Cardiac septum (tissue), 1 donor: ENCODE data around the gene CTNNBL1. TPM values are rescaled to one million over a fixed set of nuclear protein-coding genes. Genes with fewer than 3 reads are reported as not detected.

Experiments used
- DNase-seq: peaks from one replicate; pipeline ENCODE4 v3.0.0-alpha.2; 2020; ENCODE audit warnings: low spot score
- intact Hi-C: fragments of 100-400 bp; cut with DNase I; formaldehyde crosslinking; loops from one replicate; pipeline ENCODE4 v1.14.0; 2022
- total RNA-seq: library from RNA; stranded (reverse); fragmentation: NEBNext Ultra II Directional; extraction: Animal tissue kit (Norgen Biotek cat#: 25700); gene quantifications from one replicate; pipeline ENCODE4 v1.2.1, GENCODE V29; 2021
- donor health status: DM: no; HTN: no; CAD: no.

CTNNBL1 gene
- total RNA-seq, 1 donor from 2014 or later, result 42.1 TPM

DNA sequence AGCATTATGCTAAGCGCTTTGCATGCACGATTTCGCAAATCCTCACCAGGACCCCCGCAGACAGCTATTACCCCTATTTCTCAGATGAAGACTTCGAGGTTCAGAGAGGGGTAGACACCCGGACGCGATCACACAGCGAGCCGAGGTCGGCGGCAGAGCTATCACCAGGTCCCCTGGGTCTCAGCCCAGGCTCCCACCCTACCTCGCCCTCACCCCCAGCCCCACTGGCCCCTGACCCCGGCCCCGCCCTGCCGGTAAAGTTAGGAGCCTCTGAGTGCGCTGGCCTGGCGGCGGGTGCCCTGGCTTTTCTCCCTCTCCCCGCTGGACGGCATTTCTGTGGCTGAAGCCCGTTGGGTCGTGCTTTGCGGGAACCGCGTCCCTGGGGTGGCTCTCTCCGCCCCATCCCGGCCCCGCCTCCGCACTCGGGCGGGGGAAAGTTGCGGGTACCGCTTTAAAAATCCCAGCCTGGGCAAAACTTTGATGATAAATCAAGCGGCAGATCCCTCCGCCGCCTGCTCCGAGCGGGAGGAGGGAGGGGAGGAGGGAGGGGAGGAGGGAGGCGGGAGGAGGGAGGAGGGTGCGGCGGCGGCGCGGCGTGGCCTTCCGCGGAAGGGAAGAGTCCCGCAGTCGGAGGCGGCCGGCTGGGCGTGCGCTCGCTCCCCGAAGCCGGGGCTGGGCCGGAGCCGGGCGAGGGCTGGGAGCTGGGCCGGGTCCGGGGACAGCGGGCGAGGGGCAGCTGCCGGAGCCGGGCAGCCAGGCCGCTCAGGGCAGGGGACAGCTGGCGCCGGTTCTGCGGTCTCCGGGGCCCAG, 208.9 kb downstream of the CTNNBL1 start, which contains the start of gene VSTM2L:
Gene VSTM2L (plus strand): TSS at position 624 of the 810 bp plus-strand sequence. CDS start 224 bp downstream, outside the sequence.
- intact Hi-C loops, result loop anchor here (5.0 kb wide), 1 partner anchor 90 kb away; no protein-coding TSS in a partner anchor
- no peak for DNase-seq

DNA sequence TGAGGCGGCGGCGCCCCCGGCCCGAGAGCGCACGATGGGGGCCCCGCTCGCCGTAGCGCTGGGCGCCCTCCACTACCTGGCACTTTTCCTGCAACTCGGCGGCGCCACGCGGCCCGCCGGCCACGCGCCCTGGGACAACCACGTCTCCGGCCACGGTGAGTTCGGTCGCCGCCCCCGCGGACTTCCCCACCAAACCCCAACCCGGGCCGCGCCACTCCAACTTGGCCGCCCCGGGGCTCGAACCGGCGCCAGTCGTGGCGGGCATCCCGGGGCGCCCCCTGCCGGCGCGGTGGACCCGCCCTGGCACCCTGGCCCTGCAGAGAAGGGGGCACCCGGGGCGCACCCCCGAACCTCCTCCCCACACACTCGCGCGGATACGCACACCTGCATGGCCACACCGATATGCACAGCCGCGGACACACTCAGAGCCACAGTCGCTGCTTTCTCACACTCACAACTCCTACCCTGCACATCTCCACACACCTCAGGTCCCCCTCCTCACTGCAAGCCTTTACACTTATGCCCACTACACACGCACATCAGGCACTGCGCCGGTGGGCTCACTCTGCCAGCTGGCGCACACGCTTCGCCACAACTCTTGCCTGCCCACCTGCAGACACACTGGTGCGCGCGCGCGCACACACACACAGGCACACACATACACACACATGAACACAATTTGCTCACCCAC, 209.6 kb downstream of the CTNNBL1 start:
- intact Hi-C loops, result loop anchor here (5.0 kb wide), 1 partner anchor 89 kb away; no protein-coding TSS in a partner anchor
- DNase-seq, result no peak

DNA sequence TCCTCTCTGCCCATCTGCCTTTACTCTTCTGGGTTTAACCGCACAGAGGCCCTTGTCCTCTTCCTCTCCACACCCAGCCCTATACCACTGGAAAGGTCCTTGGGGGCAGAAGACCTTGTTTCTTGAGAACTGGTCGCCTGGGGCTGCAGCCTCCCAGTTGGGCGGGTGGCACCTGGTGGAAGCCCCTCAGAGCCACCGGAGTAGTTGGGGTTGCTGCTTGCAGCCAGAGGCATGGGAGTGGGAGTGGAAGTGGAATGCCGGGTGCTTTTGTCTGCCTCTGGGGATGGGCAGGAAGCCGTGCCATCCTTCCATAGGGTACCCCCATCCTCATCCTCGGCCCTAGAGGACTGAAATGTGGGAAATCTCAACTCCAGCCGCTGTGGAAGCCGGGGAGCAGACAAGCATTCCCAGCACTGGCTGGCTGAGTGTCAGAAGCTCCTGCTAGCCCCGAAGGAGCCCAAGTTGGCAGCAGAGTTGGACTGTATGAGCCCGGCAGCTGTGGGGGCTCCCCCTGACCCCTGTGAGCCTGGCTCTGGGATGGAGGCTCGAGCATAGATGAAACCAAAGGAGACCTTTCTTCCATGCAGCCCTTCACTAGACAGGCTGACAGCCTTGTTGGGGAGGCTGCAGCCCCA, 210.3 kb downstream of the CTNNBL1 start:
- intact Hi-C loops, result loop anchor here (5.0 kb wide), 1 partner anchor 88 kb away; no protein-coding TSS in a partner anchor
- DNase-seq, result no peak

DNA sequence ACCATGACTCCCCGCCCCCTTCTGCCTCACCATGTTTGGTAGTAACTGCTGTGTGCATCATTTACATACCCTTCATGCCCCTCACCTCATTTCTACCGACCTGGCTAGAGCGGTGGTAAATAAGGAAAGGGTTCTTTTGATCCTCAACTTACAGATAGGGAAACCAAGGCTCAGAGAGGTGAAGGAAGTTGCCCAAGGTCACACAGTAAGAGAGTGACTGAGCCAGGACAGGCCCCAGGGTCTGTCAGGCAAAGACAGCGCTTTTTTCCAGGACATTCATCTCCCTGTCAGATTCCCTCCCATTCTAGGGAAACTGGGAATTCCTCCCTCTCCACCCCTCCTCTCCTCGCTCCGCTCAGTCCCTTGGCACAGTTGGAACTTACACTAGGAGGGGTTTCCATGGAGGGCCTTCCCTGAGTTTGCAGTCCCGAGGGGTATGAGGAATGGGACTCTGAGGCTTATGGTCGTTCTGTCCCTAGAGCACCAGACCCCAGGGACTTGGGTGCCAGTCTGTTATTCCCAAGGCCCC, 211.1 kb downstream of the CTNNBL1 start:
- DNase-seq, result no peak
- intact Hi-C loops, result loop anchor here (5.0 kb wide), 1 partner anchor 87 kb away; no protein-coding TSS in a partner anchor

DNA sequence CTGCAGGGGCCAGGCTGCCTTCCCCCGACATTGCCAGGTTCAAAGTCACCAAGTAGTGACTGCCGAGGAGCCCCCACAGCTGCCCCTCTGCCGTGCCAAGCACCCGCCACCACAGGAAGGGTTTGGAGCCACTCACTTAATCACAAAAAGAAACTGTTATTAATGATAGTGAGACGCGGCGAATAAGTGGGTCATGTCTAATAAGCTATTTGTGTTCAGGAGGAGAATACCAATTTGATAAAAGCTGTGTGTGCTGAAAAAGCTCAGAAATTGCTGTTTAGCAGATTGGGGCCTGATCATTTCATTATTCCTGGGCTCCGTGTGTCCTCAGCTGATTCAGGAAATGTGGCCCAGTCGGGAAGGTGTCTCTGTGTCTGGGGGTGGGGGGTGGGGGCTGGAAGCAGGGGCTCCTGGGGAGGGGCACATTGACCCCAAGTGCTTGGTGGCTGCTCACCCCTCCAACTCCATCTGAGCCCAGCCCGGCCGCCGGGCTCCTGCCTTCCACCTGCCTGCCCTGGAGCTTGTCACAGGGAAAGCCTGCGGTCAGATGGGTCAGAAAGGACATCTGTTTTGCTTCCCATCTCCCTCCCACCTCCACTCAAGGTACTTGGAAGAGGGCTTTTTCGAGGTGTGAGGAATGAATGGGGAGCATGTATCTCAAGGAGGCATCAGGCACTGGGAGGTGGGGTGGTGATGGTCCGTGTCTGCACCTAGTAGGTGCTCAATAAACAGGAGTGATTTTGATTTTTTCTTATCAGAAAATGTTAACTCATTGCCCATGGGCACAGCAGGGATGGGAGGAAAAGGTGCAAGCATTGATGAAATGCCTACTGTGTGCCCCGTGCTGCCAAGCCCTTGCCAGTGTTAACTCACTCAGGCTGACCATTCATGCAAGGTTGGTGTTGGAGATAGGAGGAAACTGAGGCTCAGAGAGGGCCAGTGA, 212.1 kb downstream of the CTNNBL1 start:
- intact Hi-C loops, result no loop called here

DNA sequence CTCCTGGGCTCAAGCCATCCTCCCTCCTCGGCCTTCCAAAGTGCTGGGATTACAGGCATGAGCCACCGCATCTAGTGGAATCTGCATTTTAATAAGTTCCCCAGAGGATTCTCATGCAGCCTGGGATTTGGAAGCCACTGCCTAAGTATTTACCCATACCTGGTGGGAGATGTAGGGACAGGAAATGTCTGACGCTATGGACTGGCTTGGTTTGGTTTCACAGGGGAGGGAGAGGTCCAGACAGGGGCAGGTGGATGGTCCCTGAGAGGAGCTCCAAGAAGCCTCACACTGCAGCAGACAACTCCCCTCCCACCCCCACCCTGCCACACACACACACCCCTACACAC, 213.5 kb downstream of the CTNNBL1 start:
- intact Hi-C loops, result no loop called here
- DNase-seq, result no peak

More for the DNA sequence above, 212.1 kb downstream of the CTNNBL1 start:
- DNase-seq, result no peak

DNA sequence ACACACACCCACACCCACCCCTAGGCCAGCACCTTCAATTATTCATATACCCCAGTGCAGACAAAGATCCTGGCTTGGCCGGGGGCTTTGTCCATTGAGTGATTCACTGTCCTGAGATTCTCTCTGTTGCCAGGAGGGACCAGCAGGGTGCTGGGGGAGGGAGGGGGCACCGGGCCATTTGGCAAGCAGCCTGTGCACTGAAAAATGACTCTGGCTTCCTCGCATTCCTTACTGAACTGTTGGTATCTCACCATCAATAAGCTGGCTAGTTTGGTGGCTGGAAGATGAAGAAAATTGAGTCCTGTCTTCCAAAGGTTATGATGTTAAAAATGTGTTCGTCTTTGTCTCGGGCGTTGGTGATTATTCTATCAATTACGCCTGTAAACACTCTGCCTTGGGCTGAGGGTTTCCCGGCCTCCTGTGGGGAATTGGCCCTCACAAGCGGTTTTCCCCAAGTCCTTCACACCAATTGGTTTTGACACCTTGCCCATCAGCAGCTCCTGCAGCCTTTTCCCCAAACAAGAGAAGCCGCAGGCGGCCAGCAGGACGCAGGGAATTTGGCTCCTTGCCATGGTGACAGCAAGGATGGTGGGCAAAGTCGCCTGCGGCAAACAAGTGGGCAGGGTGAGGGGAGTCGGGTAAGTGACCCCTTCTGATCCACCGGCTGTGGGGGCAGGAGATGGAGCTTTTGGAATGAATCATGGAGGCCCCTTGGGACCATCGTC, 214.0 kb downstream of the CTNNBL1 start:
- no peak for DNase-seq
- intact Hi-C loops, result no loop called here

DNA sequence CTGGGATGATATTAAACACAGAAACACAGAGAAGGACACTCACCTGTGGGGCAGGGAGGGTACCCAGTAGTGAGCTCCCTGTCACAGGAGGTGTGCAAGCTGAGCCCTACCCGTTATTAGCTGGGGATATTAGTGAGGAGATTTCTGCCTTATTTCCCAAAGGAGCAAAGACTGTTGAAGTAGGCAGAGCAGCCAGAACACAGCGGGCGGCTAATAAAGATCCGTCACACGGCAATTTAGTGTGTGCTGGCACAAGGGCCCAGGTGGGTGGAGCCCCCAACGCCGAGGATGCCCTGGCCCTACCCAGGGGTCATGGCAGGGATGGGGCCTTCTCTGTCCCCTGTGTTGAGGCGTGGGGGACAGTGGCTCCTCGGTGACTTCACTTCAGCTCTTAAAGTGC, 217.4 kb downstream of the CTNNBL1 start:
- intact Hi-C loops, result no loop called here
- DNase-seq, result no peak

DNA sequence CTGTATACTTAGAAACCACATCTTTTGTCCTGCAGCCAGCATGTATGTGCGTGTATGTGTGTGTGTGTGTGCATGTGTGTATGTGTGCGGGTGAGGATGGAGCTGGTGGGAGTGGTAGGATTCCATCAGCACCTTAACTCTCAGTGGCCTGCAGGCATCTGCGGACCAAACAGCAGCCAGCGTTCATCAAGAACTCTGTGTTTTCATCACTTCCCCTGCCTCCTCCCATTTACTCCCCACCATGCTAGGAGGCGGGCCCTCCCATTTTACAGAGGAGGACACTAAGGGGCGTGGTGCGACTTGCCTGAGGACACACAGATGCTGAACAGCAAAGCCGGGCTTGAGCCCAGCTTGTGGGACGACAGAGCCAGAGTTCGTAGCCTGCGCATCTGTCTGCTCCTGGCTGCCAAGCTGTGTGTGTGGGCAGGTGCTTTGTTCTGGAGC, 218.0 kb downstream of the CTNNBL1 start:
- intact Hi-C loops, result no loop called here
- no peak for DNase-seq

DNA sequence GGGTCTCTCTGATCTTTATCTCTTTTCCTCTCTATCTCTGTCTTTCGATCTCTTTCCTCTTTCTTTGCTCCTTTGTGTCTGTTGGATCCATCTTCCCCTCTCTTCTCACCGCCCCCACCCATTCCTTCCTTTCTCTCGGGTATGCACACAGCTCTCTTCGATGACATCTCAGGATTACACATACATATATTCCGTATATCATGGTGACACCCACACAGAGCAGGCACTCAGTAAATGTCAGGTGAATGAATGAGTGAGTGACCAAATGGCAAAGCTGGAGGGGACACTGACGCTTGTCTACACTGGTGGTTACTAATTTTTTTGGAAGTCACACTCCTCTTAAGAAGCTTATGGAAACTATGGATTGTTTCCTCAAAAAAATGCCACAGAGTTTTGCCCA, 219.0 kb downstream of the CTNNBL1 start:
- intact Hi-C loops, result no loop called here
- DNase-seq, result no peak

DNA sequence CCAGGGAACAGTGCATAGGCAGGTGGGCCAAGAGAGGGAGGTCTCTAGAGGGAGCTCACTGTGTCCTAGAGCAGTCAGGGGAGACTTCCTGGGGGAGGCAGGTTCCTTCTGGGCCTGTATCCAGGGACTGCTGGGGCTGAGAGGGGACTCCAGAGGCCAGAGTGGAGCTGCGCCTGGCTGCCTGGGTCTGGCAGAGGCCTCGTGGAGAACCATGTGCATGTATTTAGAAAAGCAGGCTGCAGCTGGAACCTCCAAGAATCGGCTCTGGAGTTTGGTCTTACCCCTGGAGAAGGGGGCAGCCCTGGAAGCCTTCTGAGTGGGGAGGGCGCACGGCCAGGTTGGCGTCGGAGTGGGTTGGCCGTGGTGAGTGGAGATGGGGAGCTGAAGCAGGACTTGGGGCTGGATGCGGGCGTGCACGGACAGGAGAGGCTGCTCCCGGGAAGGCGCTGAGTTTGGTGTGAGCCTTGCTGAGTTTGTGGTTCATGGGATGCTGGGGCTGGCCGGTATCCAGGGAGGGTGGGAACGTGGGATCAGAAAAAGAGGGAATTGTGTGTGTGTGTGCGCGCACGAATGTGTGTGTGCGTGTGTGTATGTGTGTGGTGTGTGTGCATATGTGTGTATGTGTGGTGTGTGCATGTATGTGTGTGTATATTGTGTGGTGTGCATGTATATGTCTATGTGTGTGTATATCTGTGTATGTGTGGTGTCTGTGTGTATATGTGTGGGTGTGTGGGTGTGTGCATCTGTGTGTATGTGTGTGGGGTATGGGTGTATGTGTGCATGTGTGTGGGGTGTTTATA, 219.9 kb downstream of the CTNNBL1 start:
- intact Hi-C loops, result no loop called here
- no peak for DNase-seq

DNA sequence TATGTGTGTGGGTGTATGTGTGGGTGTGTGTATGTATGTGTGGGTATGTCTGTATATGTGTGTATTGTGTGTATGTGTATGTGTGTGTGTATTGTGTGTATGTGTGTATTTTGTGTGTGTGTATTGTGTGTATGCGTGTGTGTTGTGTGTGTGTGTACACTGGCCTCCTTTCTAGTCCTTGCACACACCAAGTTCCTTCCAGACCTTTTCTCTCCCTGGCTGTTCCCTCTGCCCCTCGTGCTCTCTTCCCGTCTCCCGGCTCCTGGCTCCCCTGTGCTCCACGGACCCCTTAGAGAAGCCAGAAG, 220.5 kb downstream of the CTNNBL1 start:
- intact Hi-C loops, result no loop called here
- no peak for DNase-seq

DNA sequence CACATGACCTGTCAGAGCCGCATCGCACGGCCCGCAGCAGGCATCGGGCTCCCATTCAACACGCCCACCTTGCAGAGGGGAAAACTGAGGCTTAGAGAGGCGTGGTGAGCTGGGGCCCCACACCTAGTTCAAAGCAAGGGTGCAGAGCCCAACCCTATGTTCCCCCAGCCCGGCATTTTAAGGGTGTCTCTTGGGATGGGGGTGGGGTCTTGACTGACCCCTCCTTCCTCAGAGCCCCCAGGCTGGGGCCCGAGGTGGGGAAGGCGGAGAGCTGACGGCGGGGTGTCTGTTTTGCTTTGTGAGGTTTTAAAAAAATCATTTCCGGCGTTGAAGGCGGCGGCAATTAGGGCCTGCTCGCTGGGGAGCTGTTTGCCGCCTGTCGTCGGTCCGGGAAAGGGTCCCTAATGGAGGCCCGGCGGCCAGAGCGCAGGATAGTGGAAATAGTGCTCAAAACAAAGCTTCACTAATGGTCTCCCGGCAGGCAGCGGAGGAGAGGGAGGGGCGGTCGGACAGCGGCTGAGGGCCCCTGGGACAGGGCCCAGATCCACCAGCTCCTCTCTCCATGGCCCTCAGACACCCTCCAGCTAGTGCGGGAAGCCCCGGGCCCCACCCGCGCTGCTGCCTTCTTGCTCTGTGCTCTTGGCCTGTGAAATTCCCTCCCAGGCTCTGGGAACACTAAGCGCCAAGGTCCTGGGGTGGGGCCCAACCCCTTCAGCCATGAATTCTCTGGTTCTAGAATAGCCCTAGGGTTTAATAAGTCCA, 221.0 kb downstream of the CTNNBL1 start:
- intact Hi-C loops, result no loop called here
- DNase-seq, result no peak

DNA sequence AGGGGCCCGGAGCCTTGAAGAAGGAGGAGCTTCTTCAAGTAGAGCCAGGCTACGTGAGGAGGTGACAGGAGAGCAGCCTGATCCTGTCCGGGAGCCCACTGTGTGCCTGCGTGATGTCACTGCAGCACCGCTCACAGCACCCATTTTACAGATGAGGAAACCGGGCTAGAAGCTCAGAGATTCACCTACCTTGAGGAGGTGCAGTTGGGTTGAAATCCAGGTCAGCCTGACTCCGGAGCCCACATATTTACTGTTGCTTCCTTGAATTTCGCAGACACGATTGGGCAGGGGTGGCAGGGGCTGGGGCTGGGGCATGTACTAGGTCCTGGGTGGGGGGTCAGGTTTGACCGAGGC, 221.6 kb downstream of the CTNNBL1 start:
- intact Hi-C loops, result no loop called here

DNA sequence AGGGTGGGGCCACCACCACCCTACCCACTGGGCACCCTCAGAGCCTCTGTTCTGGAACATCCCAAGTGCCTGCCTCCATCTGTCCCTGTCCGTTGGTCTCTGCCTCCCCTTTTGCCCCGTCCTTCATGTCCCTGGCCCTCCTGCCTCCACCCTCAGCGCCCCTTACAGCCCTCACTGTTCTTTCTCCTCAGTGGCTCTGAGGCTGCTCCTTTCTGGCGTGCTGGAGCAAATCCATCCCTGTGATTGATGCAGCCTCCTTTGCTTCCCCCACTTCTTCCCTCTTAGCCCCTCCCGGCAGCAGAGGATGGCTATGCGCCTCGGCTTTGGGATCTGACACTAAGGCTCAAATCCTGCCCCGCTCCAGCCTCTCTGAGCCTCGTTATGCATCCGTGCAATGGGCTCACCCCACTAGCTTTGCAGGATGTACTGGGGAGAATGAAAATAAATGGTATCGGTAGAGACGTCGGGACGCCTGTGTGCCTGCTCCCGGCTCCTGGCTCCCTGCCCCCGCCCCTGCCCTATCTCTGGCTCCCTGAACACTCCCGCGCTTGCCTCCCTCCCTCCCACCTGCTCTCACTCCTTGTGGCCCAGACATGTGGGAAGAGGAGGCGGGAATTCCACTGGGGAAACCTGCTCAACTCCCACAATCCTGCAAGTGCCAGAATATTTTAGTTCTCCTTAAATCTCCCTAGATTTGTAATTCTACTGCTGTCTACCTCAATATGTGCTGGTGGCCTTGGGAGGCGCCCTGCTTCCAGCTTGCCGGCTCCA, 222.2 kb downstream of the CTNNBL1 start:
- DNase-seq, result no peak
- intact Hi-C loops, result no loop called here

More for the DNA sequence above, 221.6 kb downstream of the CTNNBL1 start:
- no peak for DNase-seq

DNA sequence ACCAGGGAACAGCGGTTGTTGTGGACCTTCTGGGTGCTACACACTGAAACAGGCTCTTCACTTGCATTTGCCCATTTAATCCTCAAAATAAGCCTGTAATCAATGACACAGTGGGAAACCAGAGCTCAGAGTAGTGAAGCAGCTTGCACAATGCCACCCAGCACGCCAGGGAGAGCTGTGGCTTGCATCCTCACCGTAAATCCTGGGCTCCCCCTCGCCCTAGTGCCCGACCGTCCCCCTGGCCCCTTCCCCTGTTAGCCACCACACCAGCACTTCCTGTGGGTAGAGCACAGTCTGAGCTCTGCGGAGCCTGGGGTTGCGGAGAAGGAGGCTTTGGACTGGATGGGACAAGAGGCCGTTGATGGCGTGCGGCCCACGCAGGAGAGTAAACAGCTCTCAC, 223.6 kb downstream of the CTNNBL1 start:
- no peak for DNase-seq
- intact Hi-C loops, result no loop called here
